ENCODE measurements around the gene SHISA5. TPM values are rescaled to one million over a fixed set of nuclear protein-coding genes. Genes with fewer than 3 reads are reported as not detected.

Gene SHISA5
- total RNA-seq, 1 experiment from 2014 or later: 104 TPM

GRCh38 chr3:48535578-48535977 lies 31.6 kb upstream of the SHISA5 start:
- H3K4me2 ChIP-seq (ENCODE audit: low read length): no peak overlapping the region
- TF ChIP-seq JUND (IDR thresholded peaks at IDR 0.05) (no peak), YY1 (IDR thresholded peaks at IDR 0.05; ENCODE audit: extremely low read depth, insufficient replicate concordance, low read depth, low read length) (no peak), RAD21 (IDR thresholded peaks at IDR 0.05; ENCODE audit: low read depth) (no peak), ZBTB33 (IDR thresholded peaks at IDR 0.05; ENCODE audit: extremely low read depth, insufficient replicate concordance, low read length) (no peak), TCF7L2 (IDR thresholded peaks at IDR 0.05; ENCODE audit: borderline replicate concordance, extremely low read depth, insufficient read depth, insufficient read length) (no peak), POLR2A (IDR thresholded peaks at IDR 0.05; ENCODE audit: borderline replicate concordance, extremely low read depth, insufficient read depth, insufficient read length) (no peak), SRF (IDR thresholded peaks at IDR 0.05; ENCODE audit: low read depth) (no peak), EZH2phosphoT487 (IDR thresholded peaks at IDR 0.05; ENCODE audit: borderline replicate concordance) (no peak), CBX3 (IDR thresholded peaks at IDR 0.05; ENCODE audit: low read depth) (no peak), EZH2 (IDR thresholded peaks at IDR 0.05) (no peak), EGR1 (IDR thresholded peaks at IDR 0.05; ENCODE audit: low read depth) (no peak), SP1 (IDR thresholded peaks at IDR 0.05; ENCODE audit: low read depth) (no peak), ATF3 (IDR thresholded peaks at IDR 0.05) (no peak), MAX (IDR thresholded peaks at IDR 0.05) (no peak), CTCF (IDR thresholded peaks at IDR 0.05 in 2 of 3, conservative IDR thresholded peaks at IDR 0.05 in 1 of 3; ENCODE audit: borderline replicate concordance in 1 of 3, insufficient read depth in 1 of 3, low read depth in 2 of 3, low read length in 2 of 3) (no peak), ELF1 (IDR thresholded peaks at IDR 0.05; ENCODE audit: borderline replicate concordance, low read depth) (no peak), ZFX (IDR thresholded peaks at IDR 0.05) (no peak), ZNF274 (IDR thresholded peaks at IDR 0.05; ENCODE audit: low read depth, low read length) (no peak)
- H3K27me3 ChIP-seq (ENCODE audit: insufficient read depth, low read length): no peaks in the 10 kb centered on the region
- no peaks in the 10 kb centered on the region for H3K9me3 ChIP-seq (ENCODE audit: control insufficient read depth in 1 of 2, insufficient read depth in 1 of 2, low read depth in 1 of 2, low read length in 2 of 2)
- DNase-seq (ENCODE audit: low read depth, low spot score) (no peak), ATAC-seq (no peak)
- intact Hi-C loops (cut with micrococcal nuclease): no loop called here
- no peaks in the 10 kb centered on the region for H4K20me1 ChIP-seq (ENCODE audit: insufficient read depth)
- RAD21 ChIA-PET (ENCODE audit: low non-redundant PET in 1 of 2, low total read pairs in 2 of 2, uncharacterized antibody in 2 of 2, unreplicated experiment in 2 of 2): no interaction called here
- CTCF ChIA-PET: no interaction called here
- POLR2A ChIA-PET: no interaction called here
- no peaks in the 10 kb centered on the region for H3K9me2 ChIP-seq (ENCODE audit: insufficient read depth)
- no peak overlapping the region for H3K27ac ChIP-seq (ENCODE audit: low read depth, low read length)
- BruUV-seq (replicated peaks): no TSS peak
- no peak overlapping the region for H2AFZ ChIP-seq (ENCODE audit: low read depth, low read length, poor library complexity, severe bottlenecking)
- no peak overlapping the region for H3K9ac ChIP-seq (ENCODE audit: low read length)
- no peaks in the 10 kb centered on the region for H3K79me2 ChIP-seq (ENCODE audit: insufficient read depth, low read length)
- H3K36me3 ChIP-seq (ENCODE audit: control insufficient read depth in 1 of 2, insufficient read depth in 2 of 2, low read length in 2 of 2): peaks cover 4 to 27% of the 10 kb centered on the region in 2 experiments; a peak in 3 of 4 replicates
- H3K4me1 ChIP-seq (ENCODE audit: control insufficient read depth in 1 of 2, insufficient read depth in 2 of 2, low read length in 2 of 2): no peaks in the 10 kb centered on the region
- no peak overlapping the region for H3K4me3 ChIP-seq (replicated peaks in 1 of 2; ENCODE audit: low read depth in 1 of 2, low read length in 2 of 2)
